CD14-positive monocyte (primary cell): ENCODE results near the gene ISY1. TPM values are rescaled to one million over a fixed set of nuclear protein-coding genes. Genes with fewer than 3 reads are reported as not detected.

ENCODE experiments used
- DNase-seq, 3 donors: peaks; one replicate each; pipeline ENCODE4 v3.0.0-alpha.2; 2011 to 2022
- H2AFZ ChIP-seq: 2 replicates; pipeline ENCODE4 v1.6.0; 2012; ENCODE audit warnings: mild to moderate bottlenecking, low read depth, low read length, inconsistent platforms; ENCODE audit not compliant: insufficient read depth, poor library complexity, severe bottlenecking
- H3K27ac ChIP-seq, 2 donors: 1 replicate in 1 of 2; 2 replicates in 1 of 2; pipeline ENCODE4 v1.5.1; 2012 to 2013; ENCODE audit warnings: low read length in 2 of 2, control low read depth in 1 of 2, inconsistent platforms in 1 of 2, low read depth in 1 of 2, mild to moderate bottlenecking in 1 of 2
- H3K27me3 ChIP-seq, 2 donors: one replicate each; pipeline versions ENCODE4 v1.6.0 to v1.6.1; 2011 to 2013; ENCODE audit warnings: low read length in 2 of 2; ENCODE audit not compliant: control insufficient read depth in 2 of 2, insufficient read depth in 2 of 2
- H3K36me3 ChIP-seq, 2 donors: replicated peaks in 1 of 2; 1 replicate in 1 of 2; 2 replicates in 1 of 2; pipeline versions ENCODE4 v1.5.1 to v1.6.1; 2012 to 2013; ENCODE audit warnings: low read length in 2 of 2, control low read depth in 1 of 2, inconsistent platforms in 1 of 2, mild to moderate bottlenecking in 1 of 2; ENCODE audit not compliant: insufficient read depth in 2 of 2, control insufficient read depth in 1 of 2
- H3K4me1 ChIP-seq, 2 donors: 1 replicate in 1 of 2; 2 replicates in 1 of 2; pipeline versions ENCODE4 v1.5.1 to v1.6.1; 2012 to 2013; ENCODE audit warnings: low read length in 2 of 2, control low read depth in 1 of 2, inconsistent platforms in 1 of 2, mild to moderate bottlenecking in 1 of 2, moderate library complexity in 1 of 2; ENCODE audit not compliant: insufficient read depth in 2 of 2, control insufficient read depth in 1 of 2
- H3K4me2 ChIP-seq: replicated peaks from 2 replicates; pipeline ENCODE3; 2012; ENCODE audit warnings: low read length, moderate library complexity, mild to moderate bottlenecking; ENCODE audit not compliant: poor library complexity, severe bottlenecking; ENCODE audit errors: extremely low read depth
- H3K4me3 ChIP-seq, 3 experiments: fragments of 200-600 bp in 1 of 3; sonication (generic) in 1 of 3; replicated peaks in 1 of 3; 1 replicate in 2 of 3; 2 replicates in 1 of 3; pipeline ENCODE4 v1.5.1; 2011 to 2013; ENCODE audit warnings: low read length in 3 of 3, mild to moderate bottlenecking in 3 of 3, control low read depth in 2 of 3, low read depth in 2 of 3, inconsistent platforms in 1 of 3, moderate library complexity in 1 of 3
- H3K79me2 ChIP-seq: 2 replicates; pipeline ENCODE4 v1.6.0; 2012; ENCODE audit warnings: mild to moderate bottlenecking, control low read depth, inconsistent platforms, low read length, moderate library complexity; ENCODE audit not compliant: insufficient read depth
- H3K9ac ChIP-seq: 2 replicates; pipeline ENCODE4 v1.6.0; 2017; ENCODE audit warnings: low read length, mild to moderate bottlenecking; ENCODE audit not compliant: insufficient read depth, poor library complexity, severe bottlenecking
- H3K9me3 ChIP-seq, 2 donors: replicated peaks in 1 of 2; 1 replicate in 1 of 2; 2 replicates in 1 of 2; pipeline versions ENCODE4 v1.5.1 to v1.6.1; 2012 to 2013; ENCODE audit warnings: low read length in 2 of 2, control low read depth in 1 of 2; ENCODE audit not compliant: control insufficient read depth in 1 of 2, insufficient read depth in 1 of 2
- H4K20me1 ChIP-seq: 2 replicates; pipeline ENCODE4 v1.6.0; 2012; ENCODE audit warnings: mild to moderate bottlenecking, low read length, control low read depth, moderate library complexity; ENCODE audit not compliant: insufficient read depth
- H3K27ac Mint-ChIP-seq, 7 donors: one replicate each; pipeline ENCODE4 v1.8.0; 2020; ENCODE audit warnings: mild to moderate bottlenecking in 7 of 7, mixed read lengths in 7 of 7, moderate library complexity in 6 of 7, inconsistent platforms in 2 of 7
- H3K27me3 Mint-ChIP-seq, 3 donors: one replicate each; pipeline ENCODE4 v1.8.0; 2021 to 2022; ENCODE audit warnings: low read depth in 3 of 3, mild to moderate bottlenecking in 3 of 3, mixed read lengths in 3 of 3, moderate library complexity in 3 of 3, inconsistent platforms in 1 of 3
- H3K36me3 Mint-ChIP-seq, 2 donors: one replicate each; pipeline ENCODE4 v1.8.0; 2020; ENCODE audit warnings: mixed read lengths in 2 of 2, inconsistent platforms in 1 of 2, mild to moderate bottlenecking in 1 of 2
- H3K4me1 Mint-ChIP-seq: one replicate; pipeline ENCODE4 v1.8.0; 2020; ENCODE audit warnings: mild to moderate bottlenecking, mixed read lengths
- H3K4me3 Mint-ChIP-seq, 2 donors: one replicate each; pipeline ENCODE4 v1.8.0; 2020; ENCODE audit warnings: mild to moderate bottlenecking in 2 of 2, mixed read lengths in 2 of 2, moderate library complexity in 1 of 2
- H3K9me3 Mint-ChIP-seq, 7 donors: one replicate each; pipeline ENCODE4 v1.8.0; 2020 to 2022; ENCODE audit warnings: mixed read lengths in 7 of 7, mild to moderate bottlenecking in 6 of 7, moderate library complexity in 6 of 7, inconsistent platforms in 2 of 7
- WGBS: methylation state at CpG from one replicate; pipeline ENCODE4 v1.1.5; 2013; ENCODE audit warnings: missing lambda C conversion rate; ENCODE audit not compliant: insufficient coverage; 5-methylcytosine and 5-hydroxymethylcytosine counted together
- intact Hi-C, 2 donors: fragments of 100-400 bp; cut with micrococcal nuclease; formaldehyde crosslinking; loops; one replicate each; pipeline versions ENCODE4 v1.15.0 to v1.15.1; 2023
- polyA plus RNA-seq, 3 donors: library from polyadenylated mRNA; depleted of rRNA in 1 of 3; unstranded in 2 of 3; stranded (reverse) in 1 of 3; fragments of 300-500 nt in 2 of 3; fragments of >200 nt in 1 of 3; fragmentation: Illumina TruSeq in 2 of 3; gene quantifications; 1 replicate in 2 of 3; 2 replicates in 1 of 3; pipeline ENCODE4 v1.2.3, GENCODE V29; 2012 to 2021
- TF ChIP-seq, protein P1 (sequence below): fragments of 200-600 bp; IDR thresholded peaks from one replicate; pipeline ENCODE4 v1.8.0; 2022; ENCODE audit warnings: antibody characterized with exemption, mild to moderate bottlenecking

Gene ISY1
- polyA plus RNA-seq, 3 donors = 25.2 to 70.7 (median 67.9) TPM

GRCh38 chr3:129130291-129130813, 30.5 kb downstream of the ISY1 start:
- 100% methylated on average over 6 of the region's 13 CpGs for WGBS
- Histone ChIP-seq H3K36me3 (peaks cover 74 to 96% of the 10 kb centered on the region in 2 donors), H3K27ac (no peak overlapping the region), H3K4me3 (no peak overlapping the region), H3K79me2 (no peaks in the 10 kb centered on the region), H3K4me2 (no peak overlapping the region), H2AFZ (no peak overlapping the region), H3K9ac (no peak overlapping the region), H3K4me1 (no peaks in the 10 kb centered on the region), H3K27me3 (no peaks in the 10 kb centered on the region), H3K9me3 (no peaks in the 10 kb centered on the region), H4K20me1 (peaks cover 18% of the 10 kb centered on the region)
- H3K9me3 Mint-ChIP-seq = peaks cover 0 to 3% (median 0%) of the 10 kb centered on the region in 7 donors
- intact Hi-C loops = no loop called here
- H3K4me3 Mint-ChIP-seq = no peak overlapping the region
- H3K4me1 Mint-ChIP-seq = peaks cover 6% of the 10 kb centered on the region
- no peak for DNase-seq
- peaks cover 5 to 18% (median 13%) of the 10 kb centered on the region in 3 donors for H3K27me3 Mint-ChIP-seq
- H3K36me3 Mint-ChIP-seq = peaks cover 89 to 98% of the 10 kb centered on the region in 2 donors
- peak overlapping the region in 1 of 7 donors; percentile 33 for H3K27ac Mint-ChIP-seq
- TF ChIP-seq, protein P1, sequence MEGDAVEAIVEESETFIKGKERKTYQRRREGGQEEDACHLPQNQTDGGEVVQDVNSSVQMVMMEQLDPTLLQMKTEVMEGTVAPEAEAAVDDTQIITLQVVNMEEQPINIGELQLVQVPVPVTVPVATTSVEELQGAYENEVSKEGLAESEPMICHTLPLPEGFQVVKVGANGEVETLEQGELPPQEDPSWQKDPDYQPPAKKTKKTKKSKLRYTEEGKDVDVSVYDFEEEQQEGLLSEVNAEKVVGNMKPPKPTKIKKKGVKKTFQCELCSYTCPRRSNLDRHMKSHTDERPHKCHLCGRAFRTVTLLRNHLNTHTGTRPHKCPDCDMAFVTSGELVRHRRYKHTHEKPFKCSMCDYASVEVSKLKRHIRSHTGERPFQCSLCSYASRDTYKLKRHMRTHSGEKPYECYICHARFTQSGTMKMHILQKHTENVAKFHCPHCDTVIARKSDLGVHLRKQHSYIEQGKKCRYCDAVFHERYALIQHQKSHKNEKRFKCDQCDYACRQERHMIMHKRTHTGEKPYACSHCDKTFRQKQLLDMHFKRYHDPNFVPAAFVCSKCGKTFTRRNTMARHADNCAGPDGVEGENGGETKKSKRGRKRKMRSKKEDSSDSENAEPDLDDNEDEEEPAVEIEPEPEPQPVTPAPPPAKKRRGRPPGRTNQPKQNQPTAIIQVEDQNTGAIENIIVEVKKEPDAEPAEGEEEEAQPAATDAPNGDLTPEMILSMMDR = no peak

GRCh38 chr3:129128357-129129155, 32.3 kb downstream of the ISY1 start:
- H3K4me1 ChIP-seq = peaks cover 2 to 3% of the 10 kb centered on the region in 2 donors
- H3K27ac Mint-ChIP-seq = no peak overlapping the region
- H3K9me3 Mint-ChIP-seq = peaks cover 0 to 3% (median 0%) of the 10 kb centered on the region in 7 donors
- H3K36me3 Mint-ChIP-seq = peaks cover 75 to 82% of the 10 kb centered on the region in 2 donors
- no peaks in the 10 kb centered on the region for H3K9me3 ChIP-seq
- TF ChIP-seq, protein P1 = no peak
- H3K27ac ChIP-seq = no peak overlapping the region
- peaks cover 56 to 78% of the 10 kb centered on the region in 2 donors for H3K36me3 ChIP-seq
- H3K27me3 ChIP-seq = no peaks in the 10 kb centered on the region
- no peak overlapping the region for H2AFZ ChIP-seq
- intact Hi-C loops = no loop called here
- H3K4me3 Mint-ChIP-seq = no peak overlapping the region
- no peak for DNase-seq
- no peak overlapping the region for H3K9ac ChIP-seq
- no peaks in the 10 kb centered on the region for H3K79me2 ChIP-seq
- peaks cover 19% of the 10 kb centered on the region for H4K20me1 ChIP-seq
- no peak overlapping the region for H3K4me3 ChIP-seq
- H3K27me3 Mint-ChIP-seq = peaks cover 5 to 20% (median 18%) of the 10 kb centered on the region in 3 donors
- 99% methylated on average over 15 of the region's 16 CpGs for WGBS
- H3K4me1 Mint-ChIP-seq = peaks cover 9% of the 10 kb centered on the region
- no peak overlapping the region for H3K4me2 ChIP-seq
